GM18907 (cell line): Measurements from ENCODE around the gene CPSF4L.

Experiments used
- ATAC-seq: cut with Tn5 transposase; IDR thresholded peaks from one replicate; pipeline ENCODE4 v1.9.1; 2021; ENCODE audit warnings: mild to moderate bottlenecking, moderate library complexity; ENCODE audit not compliant: unreplicated experiment

The CPSF4L gene

DNA sequence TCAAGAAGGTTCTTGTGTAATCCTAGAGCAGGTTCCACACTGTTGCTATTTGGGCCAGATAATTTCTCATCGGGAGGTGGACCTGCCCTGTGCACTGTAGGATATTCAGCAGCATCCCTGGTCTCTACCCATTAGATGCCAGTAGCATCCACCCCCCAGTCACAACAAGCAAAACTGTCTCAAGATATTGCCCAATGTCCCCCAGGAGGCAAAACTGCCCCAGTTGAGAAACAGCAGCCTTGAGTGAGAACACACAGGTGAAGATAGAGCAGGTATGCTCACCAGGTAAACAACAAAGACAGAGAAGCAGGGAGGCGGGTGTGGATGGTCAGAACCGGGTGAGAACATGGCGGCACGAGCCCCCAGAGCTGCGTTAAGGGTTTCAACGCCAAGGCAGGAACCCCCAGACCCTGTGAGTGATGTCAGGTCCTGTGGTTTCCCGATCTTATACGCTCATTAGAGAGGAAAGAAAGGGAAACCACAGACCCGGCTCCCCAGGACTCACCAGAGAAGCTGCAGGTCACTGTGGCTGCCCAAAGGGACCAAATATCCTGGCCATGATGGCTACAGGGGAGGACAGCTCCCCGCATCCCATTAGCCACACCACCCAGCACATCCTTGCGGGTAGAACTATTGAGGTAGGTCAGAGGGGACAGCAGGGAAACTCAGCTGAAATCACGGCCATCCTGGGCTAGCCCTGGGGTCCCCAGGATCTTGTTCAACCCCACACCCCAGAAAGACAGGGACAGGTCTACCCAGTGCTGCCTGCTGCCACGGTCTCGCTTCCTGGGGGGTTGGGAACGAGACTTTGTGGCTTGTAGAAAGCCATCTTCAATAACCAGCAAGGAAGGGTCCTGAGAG is 28.9 kb upstream of the CPSF4L start:
- peak; percentile 53 for ATAC-seq

DNA sequence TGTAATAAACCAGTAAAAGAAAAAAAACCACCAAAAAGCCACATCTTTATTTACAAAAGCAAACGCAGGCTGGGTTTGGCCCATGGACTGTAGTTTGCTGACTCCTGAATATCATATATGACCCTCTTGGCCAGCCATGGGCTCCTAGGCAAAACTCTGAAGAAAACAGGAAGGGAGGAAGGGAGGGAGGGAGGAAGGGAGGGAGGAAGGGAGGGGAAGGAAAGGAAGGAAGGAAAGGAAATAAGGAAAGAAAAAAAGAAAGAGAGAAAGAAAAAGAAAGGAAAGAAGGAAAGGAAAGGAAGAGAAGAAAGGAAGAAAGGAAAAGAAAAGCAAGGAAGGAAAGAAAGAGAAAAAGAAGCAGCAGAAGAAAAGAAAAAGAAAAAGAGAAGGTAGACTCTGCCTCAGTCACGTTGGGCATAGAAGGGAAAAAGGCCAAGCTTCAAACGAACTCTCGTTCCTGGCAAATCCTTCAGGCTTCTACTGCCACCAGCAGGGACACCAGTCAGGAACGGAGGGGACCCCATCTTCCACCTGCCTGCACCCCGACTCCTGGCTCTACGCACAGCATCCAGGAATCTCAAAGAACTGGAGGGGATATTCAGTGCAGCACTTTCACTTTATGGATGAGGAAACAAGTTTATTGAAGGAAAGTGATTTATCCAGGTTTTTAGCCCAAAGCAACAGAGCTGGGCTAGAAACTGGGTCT is 28.0 kb upstream of the CPSF4L start:
- no peak for ATAC-seq

DNA sequence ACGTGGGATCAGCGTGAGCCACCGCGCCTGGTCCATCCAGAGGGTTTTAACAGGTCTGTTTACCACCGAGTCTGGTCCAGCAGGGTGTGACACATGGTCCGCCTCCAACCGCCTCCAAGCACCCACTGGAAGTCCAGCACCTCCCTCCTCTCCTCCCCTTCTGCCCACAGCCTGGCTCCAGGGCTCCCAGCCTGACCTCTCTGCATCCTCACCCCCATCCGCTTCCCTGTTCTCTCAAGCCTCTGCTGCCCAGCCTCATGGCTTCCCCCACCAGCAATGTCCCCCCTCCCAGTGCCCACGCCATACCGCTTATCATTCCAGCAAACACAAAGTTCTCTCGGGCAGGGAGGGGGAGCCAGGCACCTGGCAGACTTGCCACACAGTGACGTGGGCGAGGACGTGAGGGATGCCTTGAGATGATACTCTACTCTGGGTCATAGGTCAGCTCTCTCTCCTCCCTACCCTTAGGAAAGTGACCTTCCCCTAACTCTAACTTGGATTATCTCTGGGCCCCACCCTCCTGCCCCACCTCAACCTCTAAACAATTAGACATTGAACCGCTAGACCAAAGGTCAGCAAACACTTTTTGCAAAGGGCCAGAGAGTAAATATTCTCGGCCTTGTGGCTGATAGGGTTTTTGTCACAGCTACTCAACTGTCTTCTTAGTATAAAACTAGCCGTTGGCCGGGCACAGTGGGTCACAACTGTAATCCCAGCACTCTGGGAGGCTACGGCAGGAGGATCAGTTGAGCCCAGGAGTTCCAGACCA is 27.0 kb upstream of the CPSF4L start:
- ATAC-seq: no peak

DNA sequence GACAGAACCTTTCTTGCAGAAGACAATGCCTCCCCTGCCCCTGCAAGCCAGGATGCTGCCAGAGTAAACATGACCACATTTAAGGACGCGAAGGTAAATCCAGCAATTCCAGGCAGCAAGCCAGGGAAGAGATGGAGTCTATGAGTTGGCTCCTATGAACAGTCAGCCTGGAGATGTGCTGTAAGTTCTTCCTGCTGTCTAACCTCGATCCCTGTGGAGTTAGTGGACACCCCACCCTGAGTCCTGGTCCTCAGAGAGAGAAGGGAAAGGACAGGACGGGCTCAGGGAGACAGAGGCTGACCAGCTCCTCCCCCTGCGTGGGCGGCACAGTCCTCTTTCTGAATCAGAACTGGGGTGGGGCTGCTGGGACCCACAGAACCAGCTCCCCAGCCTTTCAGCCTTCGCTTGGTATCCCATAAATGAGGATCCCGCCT is 25.2 kb upstream of the CPSF4L start:
- no peak for ATAC-seq

DNA sequence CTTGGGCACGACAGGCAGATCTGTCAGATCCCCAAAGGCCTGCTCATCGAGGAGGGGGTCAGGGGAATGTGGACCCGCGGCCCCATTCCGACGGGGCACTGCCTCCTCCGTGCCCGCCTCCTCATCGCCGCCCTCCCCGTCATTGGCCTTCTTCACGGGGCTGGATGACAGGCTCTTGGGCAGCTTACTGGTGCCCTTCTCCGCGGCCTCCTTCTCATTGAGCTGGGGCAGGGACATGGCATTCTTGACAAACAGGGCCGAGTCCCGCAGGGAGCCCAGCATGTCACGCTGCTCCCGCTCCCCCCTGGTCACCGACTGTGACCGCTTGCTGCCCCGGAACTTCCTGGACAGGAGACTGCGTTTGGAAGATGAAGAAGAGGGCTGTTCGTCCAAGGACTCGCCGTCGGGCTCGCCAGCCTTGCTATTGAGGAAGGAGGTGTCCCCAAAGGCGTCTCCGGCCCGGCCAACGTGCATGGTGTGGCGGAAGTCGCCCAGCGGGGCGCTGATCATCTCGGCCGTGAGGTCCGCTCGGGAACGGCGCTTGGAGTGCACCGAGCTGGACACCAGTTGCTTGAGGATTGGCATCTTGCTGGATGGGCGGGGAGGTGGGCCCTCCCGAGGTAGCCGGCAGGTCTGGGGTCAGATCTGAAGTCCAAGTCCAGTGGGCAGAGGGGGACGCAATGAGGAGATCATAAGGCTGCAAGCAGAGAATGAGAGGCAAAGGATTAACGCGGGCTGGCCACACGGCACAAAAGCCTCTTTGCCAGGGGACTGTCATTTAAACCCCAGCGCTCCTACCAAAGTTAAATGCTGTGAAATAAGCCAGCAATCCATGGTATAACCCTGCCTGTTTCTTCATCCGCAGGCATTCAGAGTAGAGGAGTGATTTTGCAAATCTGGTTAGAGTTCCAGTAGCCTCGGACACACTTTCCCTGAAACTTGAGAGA is 24.5 kb upstream of the CPSF4L start:
- no peak for ATAC-seq

DNA sequence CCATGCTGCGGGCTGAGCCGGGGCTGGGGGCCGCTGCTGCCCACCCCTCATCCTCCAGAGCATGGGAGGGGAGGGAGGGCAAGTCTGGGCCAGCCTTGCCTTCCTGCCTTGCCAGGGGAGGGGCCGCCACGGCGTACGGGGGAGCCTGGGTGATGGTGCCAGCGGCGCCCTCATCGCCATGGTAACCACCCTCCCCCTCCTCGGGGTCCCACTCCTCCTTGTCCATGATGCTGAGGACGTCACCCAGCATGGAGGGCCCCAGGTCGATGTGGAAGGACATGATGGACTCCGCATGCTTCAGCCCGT is 23.9 kb upstream of the CPSF4L start:
- no peak for ATAC-seq

DNA sequence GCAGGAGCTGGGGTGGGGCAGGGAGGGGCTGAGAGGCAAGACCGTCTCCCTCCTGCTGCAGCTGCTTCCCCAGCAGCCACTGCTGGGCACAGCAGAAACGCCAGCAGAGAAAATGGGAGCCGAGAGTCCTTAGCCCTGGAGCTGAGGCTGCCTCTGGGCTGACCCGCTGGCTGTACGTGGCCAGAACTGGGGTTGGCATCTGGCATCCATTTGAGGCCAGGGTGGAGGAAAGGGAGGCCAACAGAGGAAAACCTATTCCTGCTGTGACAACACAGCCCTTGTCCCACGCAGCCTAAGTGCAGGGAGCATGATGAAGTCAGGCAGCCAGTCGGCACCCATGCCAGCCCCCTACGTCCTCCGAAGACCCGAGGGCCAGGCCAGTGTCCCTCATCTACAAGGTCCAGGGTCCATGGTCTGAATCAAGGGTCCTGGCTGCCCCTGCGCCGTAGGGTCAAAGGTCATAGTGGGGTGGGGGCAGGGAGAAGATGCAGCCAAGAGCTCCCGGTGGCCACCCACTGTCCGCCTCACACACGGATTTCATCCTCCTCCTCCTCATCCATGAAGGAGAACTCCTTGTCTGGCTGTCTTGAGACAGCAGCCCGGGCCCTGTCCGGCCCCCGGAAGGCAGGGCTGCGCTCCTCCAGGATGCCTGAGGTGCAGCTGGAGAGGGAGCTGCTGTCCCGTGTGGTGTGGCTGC is 23.4 kb upstream of the CPSF4L start:
- no peak for ATAC-seq

DNA sequence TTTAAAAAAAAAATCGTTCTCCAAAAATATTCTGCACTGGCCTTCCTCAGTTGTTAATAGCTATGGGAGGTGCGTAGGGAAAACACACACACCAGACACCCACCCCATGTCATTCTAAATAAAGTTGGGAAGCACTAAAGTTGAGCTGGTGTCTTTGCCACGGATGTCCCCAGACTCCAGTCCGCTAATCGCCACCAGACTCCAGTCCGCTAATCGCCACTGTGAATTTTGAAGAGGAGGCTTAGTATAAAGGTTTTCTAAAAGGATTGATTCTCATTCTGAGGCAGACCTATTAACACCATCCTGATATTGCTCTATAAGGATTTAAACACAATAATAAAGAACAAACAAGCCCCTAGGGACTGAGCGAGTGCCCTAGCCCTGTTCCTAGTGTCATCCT is 22.7 kb upstream of the CPSF4L start:
- no peak for ATAC-seq

DNA sequence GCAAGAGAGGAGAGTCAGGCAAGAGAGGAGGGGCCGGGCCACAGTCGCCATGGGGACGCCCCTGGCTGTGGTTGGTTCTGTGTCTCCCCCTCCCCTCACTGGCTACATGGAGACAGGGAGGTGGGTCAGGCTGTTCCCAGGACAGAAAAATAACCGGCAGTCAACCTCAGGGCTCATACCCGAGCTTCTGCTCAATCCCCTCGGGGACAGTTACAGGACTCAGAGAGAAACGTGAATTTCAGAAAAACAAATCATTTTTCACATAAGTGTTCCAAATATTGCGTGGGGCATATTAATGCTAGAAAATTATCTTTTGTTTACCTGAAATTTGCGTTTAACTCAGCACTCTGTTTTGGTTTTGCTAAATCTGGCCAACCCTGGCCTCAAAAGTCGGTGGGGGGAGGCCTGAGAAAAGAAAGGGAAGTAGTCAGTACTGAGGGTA is 22.2 kb upstream of the CPSF4L start:
- no peak for ATAC-seq

DNA sequence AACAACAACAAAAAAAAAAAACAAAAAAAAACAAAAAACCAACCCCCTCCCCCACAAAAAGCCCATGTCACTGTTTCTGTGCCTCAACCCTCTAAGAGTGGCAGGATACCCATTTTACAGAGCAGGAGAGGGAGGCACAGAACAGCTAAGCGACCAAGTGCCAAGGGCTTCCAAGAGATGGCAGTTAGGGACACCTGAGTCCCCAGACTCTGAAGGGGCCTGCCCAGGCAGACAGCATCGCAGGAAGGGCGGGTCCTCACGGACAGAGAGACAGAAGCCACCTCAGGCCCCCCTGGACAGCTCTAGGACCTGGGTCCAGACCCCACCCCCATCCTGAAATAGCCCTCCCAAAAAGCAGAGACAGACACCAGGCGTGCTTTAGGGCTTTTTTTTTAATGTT is 21.6 kb upstream of the CPSF4L start:
- ATAC-seq: no peak

DNA sequence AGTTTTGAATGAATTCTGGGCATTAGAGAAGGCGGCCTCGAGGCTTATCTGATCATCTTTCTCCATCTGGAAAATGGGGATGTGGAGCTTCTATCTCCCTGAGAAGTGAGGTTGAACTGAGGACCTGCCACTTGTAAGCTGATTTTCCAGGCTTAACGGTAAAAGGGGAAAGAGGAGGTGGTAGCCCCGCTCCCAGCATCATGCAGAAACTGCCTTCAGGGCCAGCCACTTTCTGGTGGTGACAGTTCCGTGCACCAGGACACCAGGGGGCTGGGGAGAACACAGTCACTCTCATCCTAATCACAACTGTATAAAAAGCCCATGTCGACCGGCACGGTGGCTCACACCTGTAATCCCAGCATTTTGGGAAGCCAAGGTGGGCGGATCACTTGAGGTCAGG is 20.9 kb upstream of the CPSF4L start:
- no peak for ATAC-seq

DNA sequence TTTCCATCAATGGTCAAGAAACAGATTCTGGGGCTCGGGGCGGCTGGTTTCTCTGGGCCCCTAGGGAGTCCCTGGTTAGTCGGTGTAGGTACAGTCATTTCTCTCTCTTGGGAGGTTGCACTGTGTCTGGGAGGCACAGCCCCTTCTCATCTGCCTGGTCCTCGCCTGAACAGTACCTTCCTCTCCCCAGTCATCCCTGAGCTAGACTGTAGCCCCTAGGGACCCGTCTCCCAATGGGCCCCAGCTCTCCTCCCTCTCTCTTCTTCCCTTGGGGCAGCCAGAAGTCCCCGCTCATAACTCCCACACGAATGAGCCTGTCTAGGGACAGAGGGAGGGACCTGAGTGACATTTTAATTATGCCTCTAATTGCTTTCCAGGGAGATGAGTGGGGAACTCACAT is 20.2 kb upstream of the CPSF4L start:
- peak; percentile 93 for ATAC-seq

DNA sequence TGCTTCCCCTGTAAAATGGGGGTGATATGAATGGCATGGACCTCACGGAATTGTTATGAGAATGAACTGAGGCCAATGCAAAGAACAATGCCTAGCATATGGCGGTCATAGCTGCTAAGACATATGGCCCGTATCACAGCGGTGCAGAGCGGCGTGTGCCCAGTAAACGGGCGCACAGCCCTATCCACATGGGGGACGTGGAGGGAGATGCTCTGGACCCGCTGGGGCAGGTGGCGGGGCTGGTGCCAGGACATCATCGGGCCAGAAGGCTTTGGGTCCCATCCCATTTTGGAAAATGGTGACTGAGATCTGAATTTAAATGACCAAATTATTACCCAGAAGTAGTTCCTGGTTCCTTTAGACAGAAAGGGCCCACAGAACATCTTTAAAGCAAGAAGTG is 18.5 kb upstream of the CPSF4L start:
- no peak for ATAC-seq

DNA sequence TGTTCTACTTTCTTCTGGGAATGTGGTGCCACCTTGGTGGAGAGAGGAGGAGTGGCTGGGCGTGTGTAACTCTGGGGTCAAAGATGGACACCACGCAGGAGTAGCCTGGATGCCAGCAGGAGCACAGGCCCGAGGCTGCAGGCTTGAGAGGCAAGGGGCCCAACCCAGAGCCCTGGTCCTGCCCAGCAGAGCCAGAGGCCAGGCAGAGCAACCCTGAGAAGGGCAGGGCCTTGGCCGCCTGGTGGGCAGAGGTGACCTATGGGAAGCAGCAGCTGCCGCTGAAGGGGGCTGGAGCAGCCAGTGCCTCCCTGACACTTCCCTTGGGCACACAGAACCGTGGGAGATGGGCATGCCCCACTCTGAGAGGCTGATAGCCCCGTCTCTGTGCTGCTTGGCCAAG is 18.0 kb upstream of the CPSF4L start:
- ATAC-seq: no peak

DNA sequence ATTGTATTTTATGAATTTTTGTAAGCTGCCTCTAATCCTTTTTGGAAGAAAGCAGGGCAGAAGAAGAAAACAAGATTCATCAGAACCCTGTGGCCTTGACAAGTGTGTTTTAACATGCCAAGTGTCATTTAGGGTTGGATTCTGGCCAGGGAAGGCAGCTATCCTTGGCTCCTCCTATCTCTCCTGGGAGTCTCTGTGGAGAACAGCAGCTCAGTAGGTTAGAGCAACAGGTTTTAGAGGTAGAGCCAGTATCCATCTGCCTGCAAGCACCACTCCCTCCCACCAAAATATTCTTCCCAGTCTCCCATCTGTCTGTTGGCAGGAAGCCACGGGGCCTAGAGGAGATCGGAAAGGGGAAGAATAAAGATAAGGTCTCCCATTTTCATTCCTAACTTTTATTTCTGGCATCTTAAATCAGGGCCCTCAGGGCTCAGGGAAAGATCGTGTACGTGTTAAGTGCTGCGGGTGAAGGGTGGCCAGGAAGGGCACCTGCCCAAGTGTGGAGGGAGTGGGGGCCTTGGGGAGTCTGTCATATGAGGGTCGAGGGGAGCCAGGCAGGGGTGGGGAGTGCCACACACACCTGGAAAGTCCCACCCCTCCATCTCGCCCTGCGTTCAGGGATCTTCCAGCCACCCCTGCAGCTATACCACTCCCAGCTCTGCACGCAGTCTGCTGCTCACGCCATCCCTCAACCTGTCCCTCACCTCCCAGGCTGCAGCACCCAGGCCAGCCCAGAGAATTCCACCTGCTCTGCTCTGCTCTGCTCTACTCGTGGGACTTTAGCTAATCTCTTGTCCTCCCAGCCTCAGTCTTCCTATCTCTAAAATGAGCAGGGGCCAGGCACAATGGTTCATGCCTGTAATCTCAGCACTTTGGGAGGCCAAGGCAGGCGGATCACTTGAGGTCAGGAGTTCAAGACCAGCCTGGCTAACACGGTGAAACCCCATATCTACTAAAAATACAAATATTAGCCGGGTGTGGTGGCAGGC is 17.1 kb upstream of the CPSF4L start:
- no peak for ATAC-seq

DNA sequence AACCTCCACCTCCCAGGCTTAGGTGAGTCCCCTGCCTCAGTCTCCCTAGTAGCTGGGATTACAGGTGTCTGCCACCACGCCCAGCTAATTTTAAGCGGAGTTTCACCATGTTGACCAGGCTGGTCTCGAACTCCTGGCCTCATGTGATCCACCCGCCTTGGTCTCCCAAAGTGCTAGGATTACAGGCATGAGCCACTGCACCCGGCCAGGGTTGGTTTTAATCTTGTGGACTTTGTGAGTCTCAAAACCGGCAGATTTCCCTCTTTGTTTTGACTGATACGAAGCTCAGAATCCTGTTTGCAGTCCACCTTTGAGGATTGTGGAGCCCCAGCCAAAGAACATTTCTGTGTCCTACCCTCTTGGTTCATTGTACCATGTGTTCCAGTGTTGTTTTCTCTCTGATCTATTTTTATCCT is 16.4 kb upstream of the CPSF4L start:
- ATAC-seq: no peak

DNA sequence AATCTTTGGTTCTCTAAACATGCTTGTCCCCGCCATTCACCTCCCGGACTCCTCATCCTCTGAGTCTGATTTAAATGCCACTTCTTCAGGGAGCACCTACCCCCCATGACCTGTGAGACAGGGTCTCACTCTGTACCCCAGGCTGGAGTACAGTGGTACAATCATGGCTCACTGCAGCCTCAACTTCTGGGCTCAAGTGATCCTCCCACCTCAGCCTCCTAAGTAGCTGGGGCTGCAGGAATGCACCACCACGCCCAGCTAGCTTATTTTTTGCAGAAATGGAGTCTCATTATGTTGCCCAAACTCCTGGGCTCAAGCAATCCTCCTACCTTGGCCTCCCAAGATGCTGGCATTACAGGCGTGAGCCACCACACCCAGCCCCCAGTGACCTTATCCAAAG is 12.8 kb upstream of the CPSF4L start:
- ATAC-seq: no peak

DNA sequence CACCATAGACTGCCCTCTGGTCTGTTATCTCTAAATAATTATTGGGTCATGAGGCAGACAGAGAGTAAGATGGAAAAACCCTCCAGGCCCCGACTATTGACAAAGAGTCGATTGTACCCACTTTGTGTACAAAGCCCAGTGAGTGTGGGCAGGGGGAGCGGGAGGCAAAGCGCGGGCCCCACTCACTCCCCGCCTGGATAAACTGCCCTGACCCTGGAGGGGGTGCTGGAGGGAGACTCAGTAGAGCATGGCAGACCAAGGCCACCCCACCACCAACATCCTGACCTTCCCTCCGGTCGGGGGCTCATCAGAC is 11.2 kb upstream of the CPSF4L start:
- ATAC-seq: no peak

DNA sequence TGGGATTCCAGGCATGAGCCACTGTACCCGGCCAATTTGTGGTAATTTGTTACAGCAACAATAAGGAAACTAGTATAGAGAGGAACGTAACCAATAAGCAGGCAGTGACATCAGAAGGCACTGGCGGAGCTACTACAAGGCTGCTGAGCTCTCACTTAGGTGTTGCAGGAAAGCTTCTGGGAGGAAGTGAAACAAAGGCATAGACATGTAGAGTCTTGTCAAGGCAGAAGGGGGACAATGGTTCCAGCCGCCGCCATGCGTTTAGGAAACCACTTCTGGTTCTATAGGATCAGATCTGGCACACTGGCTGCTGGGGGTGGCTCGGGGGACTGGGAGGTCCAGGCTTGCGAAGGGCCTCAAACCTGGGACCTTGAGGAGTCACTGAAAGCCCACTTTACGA is 9.4 kb upstream of the CPSF4L start:
- peak; percentile 92 for ATAC-seq
